ENCODE results near the gene C22orf39.

DNA sequence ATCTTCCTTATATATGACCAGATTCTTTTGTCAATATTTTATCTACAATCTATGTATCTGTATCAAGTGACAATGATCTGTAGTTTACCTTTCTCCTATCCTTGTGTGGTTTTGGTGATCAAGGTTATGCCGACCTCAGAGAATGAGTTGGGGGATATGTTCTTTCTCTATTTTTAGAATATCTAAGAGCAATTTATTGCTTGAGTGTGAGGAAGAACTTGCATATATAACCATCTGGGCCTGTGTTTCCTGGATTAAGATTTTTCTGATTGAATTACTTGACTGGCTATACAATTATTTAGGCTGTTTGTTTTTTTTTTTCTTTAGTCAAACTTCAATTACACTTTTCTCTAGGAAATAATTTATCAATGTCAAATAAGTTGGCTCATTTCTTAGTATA, 14.0 kb upstream of the C22orf39 start:
- no peak for TF ChIP-seq EZH2phosphoT487 (conservative IDR thresholded peaks at IDR 0.05; ENCODE audit: low read length)
- TF ChIP-seq, protein P1, sequence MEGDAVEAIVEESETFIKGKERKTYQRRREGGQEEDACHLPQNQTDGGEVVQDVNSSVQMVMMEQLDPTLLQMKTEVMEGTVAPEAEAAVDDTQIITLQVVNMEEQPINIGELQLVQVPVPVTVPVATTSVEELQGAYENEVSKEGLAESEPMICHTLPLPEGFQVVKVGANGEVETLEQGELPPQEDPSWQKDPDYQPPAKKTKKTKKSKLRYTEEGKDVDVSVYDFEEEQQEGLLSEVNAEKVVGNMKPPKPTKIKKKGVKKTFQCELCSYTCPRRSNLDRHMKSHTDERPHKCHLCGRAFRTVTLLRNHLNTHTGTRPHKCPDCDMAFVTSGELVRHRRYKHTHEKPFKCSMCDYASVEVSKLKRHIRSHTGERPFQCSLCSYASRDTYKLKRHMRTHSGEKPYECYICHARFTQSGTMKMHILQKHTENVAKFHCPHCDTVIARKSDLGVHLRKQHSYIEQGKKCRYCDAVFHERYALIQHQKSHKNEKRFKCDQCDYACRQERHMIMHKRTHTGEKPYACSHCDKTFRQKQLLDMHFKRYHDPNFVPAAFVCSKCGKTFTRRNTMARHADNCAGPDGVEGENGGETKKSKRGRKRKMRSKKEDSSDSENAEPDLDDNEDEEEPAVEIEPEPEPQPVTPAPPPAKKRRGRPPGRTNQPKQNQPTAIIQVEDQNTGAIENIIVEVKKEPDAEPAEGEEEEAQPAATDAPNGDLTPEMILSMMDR (IDR thresholded peaks at IDR 0.05; ENCODE audit: insufficient read depth, low read length, poor library complexity, severe bottlenecking): no peak
